Endodermal cell (in vitro differentiated cells): Measurements from ENCODE around the gene CBFA2T3. TPM values are rescaled to one million over a fixed set of nuclear protein-coding genes. Genes with fewer than 3 reads are reported as not detected.

Experiments used
- DNase-seq: peaks from one replicate; pipeline ENCODE4 v3.0.0-alpha.2; 2017
- H3K27ac ChIP-seq: 2 replicates; pipeline ENCODE4 v1.5.1; 2013; ENCODE audit warnings: mild to moderate bottlenecking, low read depth, low read length, moderate library complexity
- H3K27me3 ChIP-seq: 2 replicates; pipeline ENCODE4 v1.6.1; 2013; ENCODE audit warnings: mild to moderate bottlenecking, low read length, moderate library complexity; ENCODE audit not compliant: insufficient read depth, control insufficient read depth, poor library complexity, severe bottlenecking
- H3K36me3 ChIP-seq: 2 replicates; pipeline ENCODE4 v1.7.0; 2013; ENCODE audit warnings: mild to moderate bottlenecking, low read length, moderate library complexity; ENCODE audit not compliant: control insufficient read depth, insufficient read depth
- H3K4me1 ChIP-seq: one replicate; pipeline ENCODE4 v1.7.0; 2013; ENCODE audit warnings: low read length; ENCODE audit not compliant: control insufficient read depth, insufficient read depth
- H3K4me3 ChIP-seq: 2 replicates; pipeline ENCODE4 v1.5.1; 2013; ENCODE audit warnings: mild to moderate bottlenecking, low read length, moderate library complexity
- H3K9ac ChIP-seq: 2 replicates; pipeline ENCODE4 v1.6.1; 2013; ENCODE audit warnings: mild to moderate bottlenecking, low read length, moderate library complexity; ENCODE audit not compliant: poor library complexity, severe bottlenecking; ENCODE audit errors: extremely low read depth
- H3K9me3 ChIP-seq: 2 replicates; pipeline ENCODE4 v1.6.1; 2013; ENCODE audit warnings: mild to moderate bottlenecking, low read length, moderate library complexity; ENCODE audit not compliant: control insufficient read depth
- H3K27ac Mint-ChIP-seq: 2 replicates; pipeline ENCODE4 v1.8.0; 2020; ENCODE audit warnings: mixed read lengths
- H3K27me3 Mint-ChIP-seq: 2 replicates; pipeline ENCODE4 v1.8.0; 2021; ENCODE audit warnings: mild to moderate bottlenecking, mixed read lengths; ENCODE audit not compliant: insufficient read depth
- H3K36me3 Mint-ChIP-seq: 2 replicates; pipeline ENCODE4 v1.8.0; 2020; ENCODE audit warnings: low read depth, mixed read lengths
- H3K4me1 Mint-ChIP-seq: 2 replicates; pipeline ENCODE4 v1.8.0; 2020; ENCODE audit warnings: mixed read lengths
- H3K4me3 Mint-ChIP-seq: 2 replicates; pipeline ENCODE4 v1.8.0; 2020; ENCODE audit warnings: mild to moderate bottlenecking, moderate library complexity, mixed read lengths
- H3K9me3 Mint-ChIP-seq: 2 replicates; pipeline ENCODE4 v1.8.0; 2020; ENCODE audit warnings: mild to moderate bottlenecking, mixed read lengths
- WGBS, 2 experiments: methylation state at CpG; one replicate each; pipeline versions ENCODE4 v1.1.5 to v1.1.7; 2013; ENCODE audit warnings: missing lambda C conversion rate in 2 of 2, mixed read lengths in 1 of 2; ENCODE audit not compliant: insufficient coverage in 1 of 2, insufficient read length in 1 of 2; 5-methylcytosine and 5-hydroxymethylcytosine counted together
- total RNA-seq, 2 donors: library from RNA; stranded (reverse); fragmentation: NEBNext Ultra II Directional in 1 of 2; extraction: Animal tissue kit (Norgen Biotek cat#: 25700) in 1 of 2; gene quantifications; 2 replicates in 1 of 2; 3 replicates in 1 of 2; pipeline ENCODE4 v1.2.1, GENCODE V29; 2021
- TF ChIP-seq, protein P1 (sequence below): fragments of 200-600 bp; sonication (generic); conservative IDR thresholded peaks from 2 replicates; pipeline ENCODE4 v1.5.0; 2021; ENCODE audit warnings: antibody characterized with exemption, mild to moderate bottlenecking

Gene CBFA2T3
- total RNA-seq, 2 donors from 2014 or later: 1.0 to 3.1 TPM

DNA sequence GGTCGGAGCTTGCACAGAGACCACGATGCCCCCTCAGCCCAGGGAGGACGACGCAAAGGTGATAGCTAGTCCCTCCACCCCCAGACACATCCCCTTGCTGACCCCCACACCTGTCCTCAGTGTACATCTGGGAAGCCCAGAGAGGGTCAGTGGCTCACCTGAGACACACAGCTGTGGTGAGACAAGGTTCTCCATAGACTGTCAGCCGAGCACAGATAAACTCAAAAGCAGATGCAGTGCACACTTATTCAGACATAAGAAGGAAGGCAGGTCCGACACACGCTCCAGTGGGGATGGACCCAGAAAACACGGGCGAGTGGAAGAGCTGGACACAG, 19.6 kb downstream of the CBFA2T3 start:
- WGBS, 2 experiments: 89 to 90% methylated on average over 5 to 9 of the region's 9 CpGs
- H3K36me3 ChIP-seq: no peaks in the 10 kb centered on the region
- Mint-ChIP-seq H3K36me3 (no peaks in the 10 kb centered on the region), H3K27me3 (peaks cover 2% of the 10 kb centered on the region), H3K4me3 (no peak overlapping the region), H3K9me3 (peaks cover 5% of the 10 kb centered on the region), H3K27ac (no peak overlapping the region), H3K4me1 (no peaks in the 10 kb centered on the region)
- no peaks in the 10 kb centered on the region for H3K27me3 ChIP-seq
- H3K9me3 ChIP-seq: no peaks in the 10 kb centered on the region
- H3K4me1 ChIP-seq: no peaks in the 10 kb centered on the region
- no peak overlapping the region for H3K4me3 ChIP-seq
- H3K9ac ChIP-seq: no peak overlapping the region
- no peak overlapping the region for H3K27ac ChIP-seq
- TF ChIP-seq, protein P1, sequence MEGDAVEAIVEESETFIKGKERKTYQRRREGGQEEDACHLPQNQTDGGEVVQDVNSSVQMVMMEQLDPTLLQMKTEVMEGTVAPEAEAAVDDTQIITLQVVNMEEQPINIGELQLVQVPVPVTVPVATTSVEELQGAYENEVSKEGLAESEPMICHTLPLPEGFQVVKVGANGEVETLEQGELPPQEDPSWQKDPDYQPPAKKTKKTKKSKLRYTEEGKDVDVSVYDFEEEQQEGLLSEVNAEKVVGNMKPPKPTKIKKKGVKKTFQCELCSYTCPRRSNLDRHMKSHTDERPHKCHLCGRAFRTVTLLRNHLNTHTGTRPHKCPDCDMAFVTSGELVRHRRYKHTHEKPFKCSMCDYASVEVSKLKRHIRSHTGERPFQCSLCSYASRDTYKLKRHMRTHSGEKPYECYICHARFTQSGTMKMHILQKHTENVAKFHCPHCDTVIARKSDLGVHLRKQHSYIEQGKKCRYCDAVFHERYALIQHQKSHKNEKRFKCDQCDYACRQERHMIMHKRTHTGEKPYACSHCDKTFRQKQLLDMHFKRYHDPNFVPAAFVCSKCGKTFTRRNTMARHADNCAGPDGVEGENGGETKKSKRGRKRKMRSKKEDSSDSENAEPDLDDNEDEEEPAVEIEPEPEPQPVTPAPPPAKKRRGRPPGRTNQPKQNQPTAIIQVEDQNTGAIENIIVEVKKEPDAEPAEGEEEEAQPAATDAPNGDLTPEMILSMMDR: no peak
- DNase-seq: no peak

DNA sequence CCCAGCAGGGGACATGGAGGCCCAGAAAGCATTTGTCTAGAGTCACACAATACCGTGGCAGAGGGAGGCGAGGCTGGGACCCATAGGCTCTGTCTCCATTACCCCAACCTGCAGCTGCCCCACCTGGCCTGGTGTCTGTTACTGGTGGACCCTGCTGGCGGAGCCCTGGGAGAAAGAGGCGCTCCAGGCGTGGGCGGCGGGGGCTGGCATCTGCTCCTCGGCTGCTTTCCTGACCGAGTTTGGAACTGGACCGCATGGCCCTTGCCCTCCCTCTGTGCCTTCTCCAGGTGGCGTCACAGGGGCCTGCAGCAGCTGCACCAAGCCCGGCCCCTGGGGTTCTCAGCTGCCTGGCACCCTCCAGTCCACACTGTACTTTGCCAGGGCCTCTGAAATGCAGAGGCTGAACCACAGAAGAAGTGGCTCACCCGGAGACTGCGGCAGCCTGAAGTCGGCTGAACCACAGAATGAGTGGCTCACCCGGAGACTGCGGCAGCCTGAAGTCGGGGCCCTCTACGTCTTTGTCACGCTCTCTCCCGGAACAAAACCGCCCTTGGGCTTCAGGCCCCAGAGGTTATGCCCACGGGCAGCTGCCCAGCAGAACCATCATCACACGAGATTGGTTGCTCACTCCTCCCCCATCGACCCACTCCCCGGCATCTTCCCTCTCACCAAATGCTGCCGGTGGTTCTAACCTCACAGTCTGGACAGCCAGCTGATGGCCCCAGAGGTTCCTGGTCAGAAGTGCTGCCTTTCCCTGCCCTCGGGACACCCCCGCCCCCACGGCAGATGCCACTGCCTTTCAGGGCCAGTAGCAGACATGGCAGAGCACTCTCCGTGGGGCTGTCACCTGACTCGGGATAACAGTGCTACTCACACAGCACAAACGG, 20.2 kb downstream of the CBFA2T3 start:
- Histone ChIP-seq H3K9ac (no peak overlapping the region), H3K27ac (no peak overlapping the region), H3K36me3 (no peaks in the 10 kb centered on the region), H3K9me3 (no peaks in the 10 kb centered on the region), H3K4me3 (no peak overlapping the region), H3K4me1 (no peaks in the 10 kb centered on the region), H3K27me3 (no peaks in the 10 kb centered on the region)
- no peaks in the 10 kb centered on the region for H3K36me3 Mint-ChIP-seq
- TF ChIP-seq, protein P1: no peak
- peaks cover 2% of the 10 kb centered on the region for H3K27me3 Mint-ChIP-seq
- H3K4me1 Mint-ChIP-seq: no peaks in the 10 kb centered on the region
- H3K4me3 Mint-ChIP-seq: no peak overlapping the region
- 88 to 90% methylated on average over 19 to 33 of the region's 33 CpGs for WGBS, 2 experiments
- no peak for DNase-seq
- no peak overlapping the region for H3K27ac Mint-ChIP-seq
- H3K9me3 Mint-ChIP-seq: peaks cover 1% of the 10 kb centered on the region

DNA sequence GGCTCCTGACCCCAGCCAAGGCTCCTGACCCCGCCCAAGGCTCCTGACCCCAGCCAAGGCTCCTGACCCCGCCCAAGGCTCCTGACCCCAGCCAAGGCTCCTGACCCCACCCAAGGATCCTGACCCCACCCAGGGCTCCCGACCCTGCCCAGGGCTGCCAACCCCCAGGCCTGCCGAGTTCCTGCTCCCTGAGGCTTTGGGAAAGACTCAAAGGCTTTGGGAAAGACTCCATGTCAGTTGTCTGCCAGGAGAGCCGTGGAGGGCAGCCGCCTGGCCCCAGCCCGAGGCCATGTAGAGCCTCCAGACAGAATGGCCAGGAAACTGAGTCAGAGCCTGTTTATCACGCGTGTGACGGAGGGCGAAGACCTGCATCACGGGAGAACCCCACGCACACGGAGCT, 21.1 kb downstream of the CBFA2T3 start:
- H3K36me3 ChIP-seq: no peaks in the 10 kb centered on the region
- DNase-seq: no peak
- Mint-ChIP-seq H3K4me1 (no peaks in the 10 kb centered on the region), H3K27me3 (peaks cover 2% of the 10 kb centered on the region), H3K27ac (no peak overlapping the region), H3K4me3 (no peak overlapping the region), H3K36me3 (no peaks in the 10 kb centered on the region), H3K9me3 (no peaks in the 10 kb centered on the region)
- H3K27me3 ChIP-seq: no peaks in the 10 kb centered on the region
- H3K27ac ChIP-seq: no peak overlapping the region
- TF ChIP-seq, protein P1: no peak
- WGBS, 2 experiments: 91 to 92% methylated on average over 7 to 14 of the region's 14 CpGs
- no peaks in the 10 kb centered on the region for H3K9me3 ChIP-seq
- no peak overlapping the region for H3K9ac ChIP-seq
- no peaks in the 10 kb centered on the region for H3K4me1 ChIP-seq
- H3K4me3 ChIP-seq: no peak overlapping the region
